Astrocyte of the spinal cord (primary cell): ENCODE results near the gene SPATA4.
"Not testable (repeated sequence)": the region's sequence is repeated elsewhere in the genome, so short reads cannot be mapped to it uniquely, and the experiment has no call there.

Experiments used
- DNase-seq: peaks from one replicate; pipeline ENCODE4 v3.0.0; 2011; ENCODE audit warnings: low read depth, low spot score
- H3K4me3 ChIP-seq: 2 replicates; pipeline ENCODE4 v1.5.1; 2011; ENCODE audit warnings: low read depth, mild to moderate bottlenecking, low read length, moderate library complexity
- CTCF ChIP-seq: IDR thresholded peaks from 2 replicates; pipeline ENCODE4 v1.5.1; 2012; ENCODE audit warnings: low read depth, mild to moderate bottlenecking, low read length, inconsistent platforms
- in situ Hi-C: cut with HindIII; loops from 2 replicates; pipeline ENCODE4 v1.10.0; 2017; ENCODE audit warnings: low sequenced_read_pairs

The SPATA4 gene

DNA sequence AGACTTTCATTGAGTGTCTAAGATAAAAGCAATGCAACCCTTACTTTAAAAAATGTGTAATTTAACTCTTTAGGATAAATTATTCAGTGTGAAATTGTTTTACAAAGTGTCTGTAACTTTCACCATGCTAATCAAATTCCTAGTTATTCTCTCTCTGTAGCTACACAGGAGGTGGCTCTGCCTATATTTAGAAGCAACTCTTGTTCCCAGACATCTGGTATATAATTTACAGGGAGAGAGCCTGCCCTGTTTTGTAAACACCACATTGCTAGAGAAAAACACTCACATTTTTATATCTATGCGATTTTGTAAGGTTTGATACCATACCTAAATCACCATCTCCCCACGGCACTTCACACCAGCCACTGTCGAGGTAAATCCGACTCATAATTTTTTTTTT lies 35.5 kb upstream of the SPATA4 start:
- DNase-seq: peak; percentile 0
- no peak overlapping the region for H3K4me3 ChIP-seq
- no peak for TF ChIP-seq CTCF
- in situ Hi-C loops: no loop called here

DNA sequence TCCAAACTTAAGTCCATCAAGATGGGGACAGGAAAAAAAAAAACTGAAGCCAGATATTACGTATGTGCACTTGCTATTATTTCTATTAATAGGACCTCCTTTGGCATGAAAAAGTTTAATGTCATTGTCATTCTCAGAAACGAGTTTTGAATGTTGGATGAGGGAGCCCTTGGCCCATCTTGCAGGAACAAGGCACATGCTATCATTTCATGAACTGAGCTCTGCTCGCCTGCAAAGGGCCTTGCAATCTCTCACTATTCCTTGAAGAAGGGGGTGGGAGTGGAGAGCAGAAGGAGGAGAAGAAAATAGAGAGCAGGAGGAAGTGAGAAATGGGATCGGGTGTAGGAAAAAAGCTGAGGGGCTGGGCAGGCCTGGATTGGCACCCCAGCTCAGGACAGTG lies 34.3 kb upstream of the SPATA4 start:
- DNase-seq: no peak
- TF ChIP-seq CTCF: no peak
- in situ Hi-C loops: no loop called here
- no peak overlapping the region for H3K4me3 ChIP-seq

- DNase-seq: peak; percentile 38
- no peak overlapping the region for H3K4me3 ChIP-seq
- TF ChIP-seq CTCF: no peak
- in situ Hi-C loops: no loop called here
Observed at GRCh38 chr4:176226736-176227135, 31.4 kb upstream of the SPATA4 start.

GRCh38 chr4:176223561-176223960 lies 28.2 kb upstream of the SPATA4 start:
- H3K4me3 ChIP-seq: no peak overlapping the region
- in situ Hi-C loops: no loop called here
- no peak for DNase-seq
- TF ChIP-seq CTCF: no peak

GRCh38 chr4:176222149-176222548 lies 26.8 kb upstream of the SPATA4 start:
- no peak for DNase-seq
- H3K4me3 ChIP-seq: no peak overlapping the region
- TF ChIP-seq CTCF: no peak
- in situ Hi-C loops: no loop called here

GRCh38 chr4:176217510-176217909 lies 22.1 kb upstream of the SPATA4 start:
- H3K4me3 ChIP-seq: no peak overlapping the region
- no peak for DNase-seq
- TF ChIP-seq CTCF: no peak
- in situ Hi-C loops: no loop called here

DNA sequence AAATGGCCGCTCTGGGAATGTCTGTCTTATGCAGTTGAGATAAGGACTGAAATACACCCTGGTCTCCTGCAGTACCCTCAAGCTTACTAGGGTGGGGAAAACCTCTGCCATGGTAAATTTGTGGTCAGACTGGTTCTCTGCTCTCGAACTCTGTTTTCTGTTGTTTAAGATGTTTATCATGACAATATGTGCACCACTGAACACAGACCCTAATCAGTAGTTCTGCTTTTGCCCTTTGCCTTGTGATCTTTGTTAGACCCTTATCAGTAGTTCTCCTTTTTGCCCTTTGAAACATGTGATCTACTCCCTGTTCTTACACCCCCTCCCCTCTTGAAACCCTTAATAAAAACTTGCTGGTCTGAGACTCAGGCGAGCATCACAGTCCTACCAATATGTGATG lies 17.0 kb upstream of the SPATA4 start:
- DNase-seq, in situ Hi-C loops, H3K4me3 ChIP-seq: not testable (repeated sequence)
